ENCODE data around the gene CREG1. TPM values are rescaled to one million over a fixed set of nuclear protein-coding genes. Genes with fewer than 3 reads are reported as not detected.
"Not testable (repeated sequence)": the region's sequence is repeated elsewhere in the genome, so short reads cannot be mapped to it uniquely, and the experiment has no call there.

Gene CREG1
- polyA plus RNA-seq, 2 donors, result 41.9 to 72.7 TPM

DNA sequence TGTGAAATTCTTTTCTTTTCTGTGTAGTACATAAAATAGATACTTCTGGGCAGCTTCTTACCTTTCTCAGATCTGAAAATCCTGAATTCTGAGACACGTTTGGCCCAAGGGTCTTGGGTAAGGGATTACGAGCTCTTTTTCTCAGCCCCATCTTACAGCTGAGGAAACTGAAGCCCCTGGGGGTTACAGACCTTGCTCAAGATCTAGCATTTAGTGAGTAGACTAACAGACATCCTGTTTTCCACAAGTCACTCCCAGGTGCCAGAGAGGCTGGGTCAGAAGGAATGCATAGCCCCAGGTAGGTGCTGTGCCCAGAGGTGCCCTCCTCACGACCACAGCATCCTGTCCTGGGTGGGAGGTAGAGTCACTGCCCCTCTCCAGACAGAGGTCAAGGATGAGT lies 13.2 kb upstream of the CREG1 start:
- Histone ChIP-seq H3K27ac (ENCODE audit: low read depth in 2 of 2, low read length in 1 of 2) (no peak overlapping the region), H3K27me3 (ENCODE audit: control insufficient read depth in 1 of 2, insufficient read depth in 2 of 2, low read length in 2 of 2) (no peaks in the 10 kb centered on the region), H3K9me3 (ENCODE audit: control insufficient read depth in 2 of 2, insufficient read depth in 1 of 2, low read depth in 1 of 2, low read length in 1 of 2) (no peaks in the 10 kb centered on the region), H3K4me3 (ENCODE audit: low read depth in 1 of 2, low read length in 2 of 2) (no peak overlapping the region), H3K4me1 (ENCODE audit: control insufficient read depth in 2 of 2, insufficient read depth in 2 of 2, low read length in 1 of 2) (no peaks in the 10 kb centered on the region), H3K36me3 (ENCODE audit: control insufficient read depth in 2 of 2, insufficient read depth in 2 of 2, low read length in 1 of 2) (no peaks in the 10 kb centered on the region)
- 74 to 76% methylated on average over 3 of the region's 3 CpGs for WGBS, 2 donors

DNA sequence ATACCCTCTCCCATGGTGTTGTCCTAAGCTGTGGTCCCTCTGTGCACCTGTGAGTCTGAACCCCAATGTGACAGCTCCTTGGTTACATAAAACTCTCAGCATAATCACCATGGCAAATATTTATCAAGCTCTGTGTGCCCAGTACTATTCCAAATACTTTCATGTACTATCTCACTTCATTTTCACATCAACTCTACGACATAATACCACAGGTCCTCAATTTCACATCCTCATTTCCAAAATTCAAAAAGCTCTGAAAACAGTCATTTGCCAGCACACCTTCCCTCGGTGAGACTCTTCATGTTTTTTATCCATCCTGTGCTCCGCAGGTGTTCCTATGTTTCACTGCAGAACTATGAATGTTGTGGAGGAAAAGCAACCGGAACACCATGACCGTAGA lies 12.4 kb upstream of the CREG1 start:
- H3K36me3 ChIP-seq (ENCODE audit: control insufficient read depth in 2 of 2, insufficient read depth in 2 of 2, low read length in 1 of 2), result no peaks in the 10 kb centered on the region
- no peak overlapping the region for H3K4me3 ChIP-seq (ENCODE audit: low read depth in 1 of 2, low read length in 2 of 2)
- H3K27me3 ChIP-seq (ENCODE audit: control insufficient read depth in 1 of 2, insufficient read depth in 2 of 2, low read length in 2 of 2), result no peaks in the 10 kb centered on the region
- H3K9me3 ChIP-seq (ENCODE audit: control insufficient read depth in 2 of 2, insufficient read depth in 1 of 2, low read depth in 1 of 2, low read length in 1 of 2), result no peaks in the 10 kb centered on the region
- WGBS, 2 donors, result 83 to 89% methylated on average over 5 of the region's 5 CpGs
- no peak overlapping the region for H3K27ac ChIP-seq (ENCODE audit: low read depth in 2 of 2, low read length in 1 of 2)
- no peaks in the 10 kb centered on the region for H3K4me1 ChIP-seq (ENCODE audit: control insufficient read depth in 2 of 2, insufficient read depth in 2 of 2, low read length in 1 of 2)

DNA sequence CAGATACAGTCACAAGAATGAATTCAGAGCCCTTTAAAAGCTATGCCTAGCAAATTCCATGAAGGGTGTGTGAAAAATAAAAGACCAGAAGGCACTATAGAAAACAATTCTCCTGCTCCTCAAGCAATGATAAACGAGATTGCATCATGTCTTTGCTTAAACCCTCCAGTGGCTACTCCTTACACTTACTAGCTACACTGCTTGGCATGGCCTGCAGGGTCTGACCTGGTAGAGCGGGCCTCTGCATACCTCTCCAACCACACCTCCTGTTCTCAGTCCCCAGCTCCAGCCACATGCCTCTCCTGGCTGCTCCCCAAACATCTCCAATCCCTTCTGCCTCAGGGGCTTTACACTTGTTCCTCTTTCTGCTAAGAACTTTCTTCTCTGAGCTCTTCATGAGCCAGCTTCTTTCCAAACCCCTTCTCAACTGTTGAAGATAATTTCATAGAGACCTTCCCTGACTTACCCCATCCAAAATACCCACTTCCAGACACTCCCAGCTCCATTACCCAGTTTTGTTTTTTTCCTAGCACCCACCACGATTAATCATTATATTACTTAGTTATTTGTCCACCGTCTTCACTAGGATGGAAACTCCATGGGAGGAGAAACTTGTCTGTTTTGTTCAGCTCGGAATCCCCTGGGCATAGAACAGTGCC lies 11.2 kb upstream of the CREG1 start:
- Histone ChIP-seq H3K36me3 (ENCODE audit: control insufficient read depth in 2 of 2, insufficient read depth in 2 of 2, low read length in 1 of 2) (no peaks in the 10 kb centered on the region), H3K27ac (ENCODE audit: low read depth in 2 of 2, low read length in 1 of 2) (no peak overlapping the region), H3K4me3 (ENCODE audit: low read depth in 1 of 2, low read length in 2 of 2) (no peak overlapping the region), H3K4me1 (ENCODE audit: control insufficient read depth in 2 of 2, insufficient read depth in 2 of 2, low read length in 1 of 2) (no peaks in the 10 kb centered on the region), H3K27me3 (ENCODE audit: control insufficient read depth in 1 of 2, insufficient read depth in 2 of 2, low read length in 2 of 2) (no peaks in the 10 kb centered on the region), H3K9me3 (ENCODE audit: control insufficient read depth in 2 of 2, insufficient read depth in 1 of 2, low read depth in 1 of 2, low read length in 1 of 2) (no peaks in the 10 kb centered on the region)
- 71 to 79% methylated on average over 5 of the region's 5 CpGs for WGBS, 2 donors

DNA sequence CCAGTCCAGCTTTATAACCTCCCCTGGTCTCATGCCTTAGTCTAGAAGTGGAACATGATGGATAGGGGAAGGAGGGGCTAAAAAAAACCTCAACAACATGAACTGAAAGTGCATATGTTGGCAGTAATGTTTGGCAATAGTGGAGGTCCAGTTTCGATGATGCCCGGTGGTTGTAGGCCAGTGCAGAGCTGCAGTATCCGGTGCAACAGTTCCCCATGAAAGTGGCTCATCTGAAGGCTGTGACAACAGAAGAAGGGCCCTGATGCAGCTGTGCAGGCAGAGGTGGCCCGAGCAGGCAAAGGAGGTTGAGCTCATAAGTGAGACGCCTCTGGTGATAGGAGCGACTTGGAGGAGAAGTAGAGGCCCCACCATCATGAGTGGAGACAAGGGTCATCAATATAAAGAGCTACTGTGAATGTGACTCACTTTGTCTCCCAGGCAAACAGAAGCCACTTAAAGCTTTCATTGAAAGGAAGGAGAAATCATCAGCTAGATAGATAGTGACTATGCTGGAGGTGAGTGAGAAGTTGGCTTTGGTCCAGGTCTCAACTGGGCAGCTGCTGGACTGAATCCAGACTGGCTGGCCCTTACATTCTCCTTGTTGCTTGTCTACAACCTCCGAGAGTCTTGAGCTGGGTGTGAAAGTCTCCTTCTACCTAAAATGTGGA lies 10.2 kb upstream of the CREG1 start:
- Histone ChIP-seq H3K4me3 (ENCODE audit: low read depth in 1 of 2, low read length in 2 of 2) (no peak overlapping the region), H3K4me1 (ENCODE audit: control insufficient read depth in 2 of 2, insufficient read depth in 2 of 2, low read length in 1 of 2) (no peaks in the 10 kb centered on the region), H3K36me3 (ENCODE audit: control insufficient read depth in 2 of 2, insufficient read depth in 2 of 2, low read length in 1 of 2) (no peaks in the 10 kb centered on the region), H3K9me3 (ENCODE audit: control insufficient read depth in 2 of 2, insufficient read depth in 1 of 2, low read depth in 1 of 2, low read length in 1 of 2) (no peaks in the 10 kb centered on the region), H3K27ac (ENCODE audit: low read depth in 2 of 2, low read length in 1 of 2) (no peak overlapping the region), H3K27me3 (ENCODE audit: control insufficient read depth in 1 of 2, insufficient read depth in 2 of 2, low read length in 2 of 2) (no peaks in the 10 kb centered on the region)
- 77 to 79% methylated on average over 7 of the region's 7 CpGs for WGBS, 2 donors

DNA sequence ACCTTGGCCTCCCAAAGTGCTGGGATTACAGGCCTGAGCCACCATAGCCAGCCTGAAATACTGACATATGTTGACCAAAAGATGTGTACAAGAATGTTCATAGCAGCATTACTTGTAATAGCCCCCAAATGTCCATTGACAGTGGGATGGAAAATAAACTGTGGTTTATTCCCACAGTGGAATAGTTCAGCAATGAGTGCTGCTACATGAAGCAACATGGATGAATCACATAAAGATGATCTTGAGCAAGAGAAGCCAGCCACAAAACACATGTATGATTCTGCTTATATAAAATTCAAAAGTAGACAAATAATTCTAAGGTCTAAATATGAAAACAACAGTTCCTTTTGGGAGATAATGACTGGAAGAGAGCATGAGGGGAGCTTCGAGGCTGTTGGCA lies 9.1 kb upstream of the CREG1 start:
- no peak overlapping the region for H3K27ac ChIP-seq (ENCODE audit: low read depth in 2 of 2, low read length in 1 of 2)
- H3K27me3 ChIP-seq (ENCODE audit: control insufficient read depth in 1 of 2, insufficient read depth in 2 of 2, low read length in 2 of 2), result no peaks in the 10 kb centered on the region
- H3K4me1 ChIP-seq (ENCODE audit: control insufficient read depth in 2 of 2, insufficient read depth in 2 of 2, low read length in 1 of 2), result no peaks in the 10 kb centered on the region
- 90 to 94% methylated on average over 1 of the region's 1 CpG for WGBS, 2 donors
- no peaks in the 10 kb centered on the region for H3K9me3 ChIP-seq (ENCODE audit: control insufficient read depth in 2 of 2, insufficient read depth in 1 of 2, low read depth in 1 of 2, low read length in 1 of 2)
- no peak overlapping the region for H3K4me3 ChIP-seq (ENCODE audit: low read depth in 1 of 2, low read length in 2 of 2)
- H3K36me3 ChIP-seq (ENCODE audit: control insufficient read depth in 2 of 2, insufficient read depth in 2 of 2, low read length in 1 of 2), result no peaks in the 10 kb centered on the region

DNA sequence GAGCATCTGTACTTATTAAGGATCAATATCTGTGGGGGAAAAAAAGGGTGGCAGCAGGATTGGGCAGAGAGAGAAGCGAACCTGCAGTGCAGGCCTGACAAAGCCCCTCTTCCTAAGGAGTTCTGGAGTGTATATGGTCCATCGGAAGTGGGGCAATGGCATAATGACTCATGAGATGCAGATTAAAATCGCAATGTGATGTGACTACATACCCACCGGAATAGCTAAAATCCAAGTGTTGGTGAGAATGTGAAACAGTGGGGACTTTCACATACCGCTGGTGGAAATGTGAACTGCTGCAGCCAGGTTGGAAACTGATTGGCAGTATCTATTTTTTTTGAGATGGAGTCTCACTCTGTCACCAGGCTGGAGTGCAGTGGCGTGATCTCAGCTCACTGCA lies 8.2 kb upstream of the CREG1 start:
- WGBS, 2 donors, result 95 to 97% methylated on average over 6 of the region's 6 CpGs
- Histone ChIP-seq H3K9me3 (ENCODE audit: control insufficient read depth in 2 of 2, insufficient read depth in 1 of 2, low read depth in 1 of 2, low read length in 1 of 2) (no peaks in the 10 kb centered on the region), H3K27me3 (ENCODE audit: control insufficient read depth in 1 of 2, insufficient read depth in 2 of 2, low read length in 2 of 2) (no peaks in the 10 kb centered on the region), H3K36me3 (ENCODE audit: control insufficient read depth in 2 of 2, insufficient read depth in 2 of 2, low read length in 1 of 2) (no peaks in the 10 kb centered on the region), H3K4me3 (ENCODE audit: low read depth in 1 of 2, low read length in 2 of 2) (no peak overlapping the region), H3K4me1 (ENCODE audit: control insufficient read depth in 2 of 2, insufficient read depth in 2 of 2, low read length in 1 of 2) (no peaks in the 10 kb centered on the region), H3K27ac (ENCODE audit: low read depth in 2 of 2, low read length in 1 of 2) (no peak overlapping the region)

DNA sequence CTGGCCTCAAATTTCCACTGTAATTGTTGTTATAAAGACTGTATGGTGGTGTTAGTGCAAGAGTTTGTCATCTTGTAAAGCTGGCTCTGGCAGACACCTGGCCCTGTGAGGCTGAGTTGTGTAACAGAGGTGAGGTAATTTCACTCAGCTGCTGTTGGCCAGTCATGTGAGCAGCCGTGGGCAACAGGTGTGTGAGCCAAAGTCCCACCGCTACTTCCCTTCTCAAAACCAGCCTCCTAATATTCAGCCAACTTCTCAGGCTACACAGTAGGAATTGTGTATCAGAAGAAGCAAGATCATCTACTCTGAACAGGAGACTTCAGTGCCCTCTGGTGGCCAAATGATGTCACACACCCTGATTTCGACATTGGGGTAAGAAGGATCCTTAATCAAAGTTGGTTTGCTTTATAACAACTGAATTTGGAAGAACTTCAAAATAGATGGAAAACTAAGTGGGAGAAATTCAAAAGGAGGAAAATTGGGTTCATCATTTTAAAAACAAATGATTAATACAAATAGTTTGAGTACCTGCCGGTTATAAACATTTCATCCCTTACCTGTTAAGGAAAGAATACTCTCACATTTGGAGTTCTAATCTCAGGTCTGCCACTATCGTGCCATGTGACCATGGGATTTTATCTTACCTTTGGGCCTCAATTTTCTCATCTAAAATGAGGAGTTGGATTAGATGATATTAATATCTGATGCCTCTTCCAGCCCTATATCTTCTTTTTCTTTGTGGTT lies 2.6 kb upstream of the CREG1 start:
- Histone ChIP-seq H3K27ac (ENCODE audit: low read depth in 2 of 2, low read length in 1 of 2) (peak overlapping the region in 1 of 2 donors; percentile 24), H3K27me3 (ENCODE audit: control insufficient read depth in 1 of 2, insufficient read depth in 2 of 2, low read length in 2 of 2) (no peaks in the 10 kb centered on the region), H3K9me3 (ENCODE audit: control insufficient read depth in 2 of 2, insufficient read depth in 1 of 2, low read depth in 1 of 2, low read length in 1 of 2) (no peaks in the 10 kb centered on the region), H3K4me1 (ENCODE audit: control insufficient read depth in 2 of 2, insufficient read depth in 2 of 2, low read length in 1 of 2) (peaks cover 0 to 2% of the 10 kb centered on the region in 2 donors), H3K4me3 (ENCODE audit: low read depth in 1 of 2, low read length in 2 of 2) (no peak overlapping the region), H3K36me3 (ENCODE audit: control insufficient read depth in 2 of 2, insufficient read depth in 2 of 2, low read length in 1 of 2) (no peaks in the 10 kb centered on the region)
- WGBS, 2 donors, result 4 to 10% methylated on average over 5 of the region's 5 CpGs

DNA sequence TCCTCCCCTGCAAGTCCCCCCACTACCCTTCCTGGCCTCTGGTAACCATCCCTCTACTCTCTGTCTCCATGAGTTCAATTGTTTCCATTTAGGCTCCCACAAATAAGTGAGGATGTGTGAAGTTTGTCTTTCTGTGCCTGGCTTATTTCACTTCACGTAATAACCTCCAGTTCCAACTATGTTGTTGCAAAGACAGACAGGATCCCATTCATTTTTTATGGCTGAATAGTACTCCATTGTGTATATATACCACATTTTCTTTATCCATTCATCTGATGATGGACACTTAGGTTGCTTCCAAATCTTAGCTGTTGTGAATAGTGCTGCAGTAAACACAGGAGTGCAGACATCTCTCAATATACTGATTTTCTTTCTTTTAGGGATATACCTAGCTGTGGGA lies 1.5 kb upstream of the CREG1 start:
- H3K4me3 ChIP-seq (ENCODE audit: low read depth in 1 of 2, low read length in 2 of 2); H3K4me1 ChIP-seq (ENCODE audit: control insufficient read depth in 2 of 2, insufficient read depth in 2 of 2, low read length in 1 of 2); H3K27me3 ChIP-seq (ENCODE audit: control insufficient read depth in 1 of 2, insufficient read depth in 2 of 2, low read length in 2 of 2); H3K27ac ChIP-seq (ENCODE audit: low read depth in 2 of 2, low read length in 1 of 2); H3K36me3 ChIP-seq (ENCODE audit: control insufficient read depth in 2 of 2, insufficient read depth in 2 of 2, low read length in 1 of 2); H3K9me3 ChIP-seq (ENCODE audit: control insufficient read depth in 2 of 2, insufficient read depth in 1 of 2, low read depth in 1 of 2, low read length in 1 of 2): not testable (repeated sequence)
- WGBS, 2 donors, result 97 to 100% methylated on average over 1 of the region's 1 CpG

DNA sequence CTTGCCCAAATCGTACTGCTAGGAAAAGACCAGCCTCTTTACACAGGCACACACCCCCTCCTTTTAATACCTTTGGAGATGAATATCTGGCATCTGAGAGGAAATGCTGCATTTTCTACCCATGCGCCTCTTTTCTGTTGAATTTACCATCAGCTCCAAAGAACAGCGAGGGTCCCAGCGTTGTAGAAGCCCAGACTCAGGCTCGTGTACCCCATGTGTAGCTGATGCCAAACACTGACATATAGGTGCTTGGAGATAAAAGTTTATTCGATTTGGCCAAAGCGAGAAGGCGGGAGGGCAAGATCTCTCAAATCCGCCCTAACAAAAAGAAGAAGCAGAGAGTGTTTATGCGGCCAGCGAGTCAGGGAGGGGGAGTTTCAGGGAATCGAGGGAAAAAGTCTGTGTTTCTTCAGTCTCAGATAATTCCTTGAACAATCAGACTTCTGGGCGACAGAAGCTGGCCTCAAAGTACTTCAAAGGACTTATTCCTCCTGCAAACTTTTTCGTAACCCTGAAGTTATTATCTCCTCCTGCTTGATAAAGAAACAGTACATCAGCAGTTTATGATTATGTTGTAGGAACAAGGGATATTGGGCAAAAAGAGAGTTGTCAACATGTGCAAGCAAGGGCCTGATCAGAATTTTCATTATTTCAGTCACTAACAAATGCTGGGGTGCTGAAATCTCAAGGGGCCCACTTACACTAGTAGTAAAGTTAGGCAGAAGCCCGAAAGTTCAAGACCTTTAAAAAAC lies 642 bp upstream of the CREG1 start:
- Histone ChIP-seq H3K27me3 (ENCODE audit: control insufficient read depth in 1 of 2, insufficient read depth in 2 of 2, low read length in 2 of 2) (no peaks in the 10 kb centered on the region), H3K27ac (ENCODE audit: low read depth in 2 of 2, low read length in 1 of 2) (peak overlapping the region in 1 of 2 donors; percentile 47), H3K36me3 (ENCODE audit: control insufficient read depth in 2 of 2, insufficient read depth in 2 of 2, low read length in 1 of 2) (no peaks in the 10 kb centered on the region), H3K9me3 (ENCODE audit: control insufficient read depth in 2 of 2, insufficient read depth in 1 of 2, low read depth in 1 of 2, low read length in 1 of 2) (no peaks in the 10 kb centered on the region), H3K4me3 (ENCODE audit: low read depth in 1 of 2, low read length in 2 of 2) (peak overlapping the region; percentile 71 to 88), H3K4me1 (ENCODE audit: control insufficient read depth in 2 of 2, insufficient read depth in 2 of 2, low read length in 1 of 2) (peaks cover 0 to 2% of the 10 kb centered on the region in 2 donors)
- 13 to 14% methylated on average over 15 of the region's 15 CpGs for WGBS, 2 donors

Data from esophagus (tissue), 2 donors.